ENCODE data around the gene NAT16.

GRCh38 chr7:101217388-101218235 lies 37.5 kb upstream of the NAT16 start, which contains the start of the genes PLOD3 and ZNHIT1:
- no peak for TF ChIP-seq CTCF (IDR thresholded peaks at IDR 0.05; ENCODE audit: insufficient read depth, low read length)
- peak; percentile 85 for TF ChIP-seq GABPA (IDR thresholded peaks at IDR 0.05; ENCODE audit: low read depth)
- TF ChIP-seq POLR2AphosphoS5 (IDR thresholded peaks at IDR 0.05; ENCODE audit: low read depth): peak; percentile 31; the same call in 1 of the 2 replicates
